Activated CD4-positive, alpha-beta T cell treated with anti-CD3 and anti-CD28 coated beads for 48 hours (primary cell): ENCODE measurements around the gene CCDC124.
"Not testable (repeated sequence)": the region's sequence is repeated elsewhere in the genome, so short reads cannot be mapped to it uniquely, and the experiment has no call there.

Experiments
- DNase-seq: peaks from one replicate; pipeline ENCODE4 v3.0.0-alpha.2; 2020

The CCDC124 gene, protein sequence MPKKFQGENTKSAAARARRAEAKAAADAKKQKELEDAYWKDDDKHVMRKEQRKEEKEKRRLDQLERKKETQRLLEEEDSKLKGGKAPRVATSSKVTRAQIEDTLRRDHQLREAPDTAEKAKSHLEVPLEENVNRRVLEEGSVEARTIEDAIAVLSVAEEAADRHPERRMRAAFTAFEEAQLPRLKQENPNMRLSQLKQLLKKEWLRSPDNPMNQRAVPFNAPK

DNA sequence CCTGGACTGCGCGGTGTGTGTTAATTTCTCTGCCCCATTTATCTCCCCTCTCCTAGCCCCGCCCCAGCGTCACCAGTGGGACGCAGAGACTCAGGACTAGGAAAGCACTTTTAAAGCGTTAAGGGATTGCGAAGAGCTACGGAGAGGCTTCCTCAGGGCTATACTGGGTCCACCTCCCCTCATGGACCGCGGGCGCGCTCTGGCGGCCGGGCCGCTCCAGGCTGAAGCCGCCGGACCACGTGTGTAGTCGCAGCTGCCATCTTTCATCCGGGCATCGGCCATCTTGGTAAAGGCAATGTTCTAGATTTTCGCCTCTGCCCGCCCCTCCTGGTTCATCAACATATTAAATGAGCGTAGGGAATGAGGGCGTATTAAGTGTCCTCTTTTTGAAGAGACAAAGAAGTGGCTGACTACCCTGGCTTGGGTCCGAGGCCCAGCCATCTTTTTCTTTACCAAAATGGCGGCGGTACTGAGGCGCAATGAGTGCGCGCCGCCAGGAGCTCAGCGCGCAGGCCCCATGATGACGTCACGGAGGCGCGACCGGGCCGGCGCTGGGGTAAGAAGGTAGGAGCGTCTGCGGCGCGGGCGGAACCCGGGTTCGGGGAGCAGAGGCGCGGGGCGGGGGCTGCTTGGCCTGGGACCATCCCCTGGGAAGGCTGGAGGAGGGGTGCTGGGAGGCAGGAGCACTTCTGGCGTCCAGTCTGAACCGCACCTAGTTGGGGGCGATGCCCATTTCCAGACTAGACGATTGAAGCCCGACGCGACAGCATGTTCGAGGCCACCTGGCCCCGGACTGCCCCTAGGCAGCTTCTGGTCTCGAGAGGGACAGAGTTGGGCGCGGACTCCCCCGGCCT is at the start of gene CCDC124:
Gene CCDC124, plus strand, starts transcription at position 531 of the 854 bp plus-strand sequence. CDS start 3,406 bp downstream, outside the sequence.
- peak; percentile 94 for DNase-seq

DNA sequence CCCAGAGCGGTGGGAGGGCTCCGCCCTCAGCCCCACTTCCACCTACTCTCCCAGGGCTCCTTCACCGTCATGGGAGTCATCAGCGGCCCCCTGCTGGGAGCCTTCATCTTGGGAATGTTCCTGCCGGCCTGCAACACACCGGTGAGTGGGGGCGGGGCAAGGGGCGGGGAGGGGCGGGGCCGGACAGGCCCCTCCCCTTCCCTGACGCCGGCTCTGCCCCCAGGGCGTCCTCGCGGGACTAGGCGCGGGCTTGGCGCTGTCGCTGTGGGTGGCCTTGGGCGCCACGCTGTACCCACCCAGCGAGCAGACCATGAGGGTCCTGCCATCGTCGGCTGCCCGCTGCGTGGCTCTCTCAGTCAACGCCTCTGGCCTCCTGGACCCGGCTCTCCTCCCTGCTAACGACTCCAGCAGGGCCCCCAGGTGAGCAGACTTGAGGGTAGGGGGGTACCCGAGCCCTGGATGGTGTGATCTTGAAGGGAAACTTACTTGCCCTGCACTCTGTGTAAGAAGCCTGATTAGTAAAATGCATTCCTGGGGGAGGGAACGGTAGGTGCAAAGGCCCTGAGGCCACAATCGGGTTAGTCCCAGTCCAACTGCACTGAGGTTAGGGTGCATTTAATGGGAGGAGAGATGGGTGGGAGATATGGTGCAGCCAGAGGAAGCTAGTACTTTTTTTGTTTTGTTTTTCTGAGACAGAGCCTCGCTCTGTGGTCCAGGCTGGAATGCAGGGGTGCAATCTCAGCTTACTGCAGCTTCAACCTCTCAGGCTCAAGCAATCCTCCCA is 49.0 kb upstream of the CCDC124 start:
- DNase-seq: no peak

DNA sequence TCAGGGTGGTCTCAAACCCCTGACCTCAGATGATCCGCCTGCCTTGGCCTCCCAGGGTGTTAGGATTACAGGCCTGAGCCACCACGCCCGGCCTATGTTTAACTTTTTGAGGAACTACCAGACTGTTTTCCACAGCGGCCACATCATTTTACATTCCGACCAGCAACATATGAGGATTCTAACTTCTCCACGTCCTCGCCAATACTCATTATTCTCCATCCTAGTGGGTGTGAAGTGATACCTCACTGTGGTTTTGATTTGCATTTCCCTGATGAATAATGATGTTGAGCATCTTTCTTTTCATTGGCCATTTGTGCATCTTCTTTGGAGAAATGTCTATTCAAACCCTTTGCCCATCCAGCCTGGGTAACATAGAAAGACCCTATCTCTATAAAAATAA is 46.3 kb upstream of the CCDC124 start:
- DNase-seq: no peak

DNA sequence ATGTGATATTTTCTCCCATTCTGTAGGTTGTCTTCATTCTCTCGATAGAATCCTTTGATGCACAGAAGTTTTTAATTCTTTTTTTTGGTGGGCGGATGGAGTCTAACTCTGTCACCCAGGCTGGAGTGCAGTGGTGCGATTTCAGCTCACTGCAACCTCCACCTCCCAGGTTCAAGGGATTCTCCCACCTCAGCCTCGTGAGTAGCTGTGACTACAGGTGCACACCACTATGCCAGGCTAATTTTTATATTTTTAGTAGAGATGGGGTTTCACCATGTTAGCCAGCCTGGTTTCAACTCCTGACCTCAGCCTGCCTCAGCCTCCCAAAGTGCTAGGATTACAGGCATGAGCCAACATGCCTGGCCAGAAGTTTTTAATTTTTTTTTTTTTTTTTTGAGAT is 45.6 kb upstream of the CCDC124 start:
- not testable (repeated sequence) for DNase-seq

DNA sequence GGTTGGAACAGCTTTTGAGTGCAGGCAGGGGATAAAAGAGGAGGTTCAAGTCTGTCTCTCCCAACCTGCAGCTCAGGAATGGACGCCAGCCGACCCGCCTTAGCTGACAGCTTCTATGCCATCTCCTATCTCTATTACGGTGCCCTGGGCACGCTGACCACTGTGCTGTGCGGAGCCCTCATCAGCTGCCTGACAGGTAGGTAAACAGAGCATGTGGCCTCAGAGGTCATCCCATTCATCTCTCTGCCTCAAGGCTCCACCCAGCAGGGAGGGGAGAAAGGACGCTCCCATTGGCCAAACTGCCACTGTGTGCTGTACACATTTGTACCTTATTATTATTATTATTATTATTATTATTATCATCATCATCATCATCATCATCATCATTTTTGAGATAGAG is 44.6 kb upstream of the CCDC124 start:
- DNase-seq: no peak

DNA sequence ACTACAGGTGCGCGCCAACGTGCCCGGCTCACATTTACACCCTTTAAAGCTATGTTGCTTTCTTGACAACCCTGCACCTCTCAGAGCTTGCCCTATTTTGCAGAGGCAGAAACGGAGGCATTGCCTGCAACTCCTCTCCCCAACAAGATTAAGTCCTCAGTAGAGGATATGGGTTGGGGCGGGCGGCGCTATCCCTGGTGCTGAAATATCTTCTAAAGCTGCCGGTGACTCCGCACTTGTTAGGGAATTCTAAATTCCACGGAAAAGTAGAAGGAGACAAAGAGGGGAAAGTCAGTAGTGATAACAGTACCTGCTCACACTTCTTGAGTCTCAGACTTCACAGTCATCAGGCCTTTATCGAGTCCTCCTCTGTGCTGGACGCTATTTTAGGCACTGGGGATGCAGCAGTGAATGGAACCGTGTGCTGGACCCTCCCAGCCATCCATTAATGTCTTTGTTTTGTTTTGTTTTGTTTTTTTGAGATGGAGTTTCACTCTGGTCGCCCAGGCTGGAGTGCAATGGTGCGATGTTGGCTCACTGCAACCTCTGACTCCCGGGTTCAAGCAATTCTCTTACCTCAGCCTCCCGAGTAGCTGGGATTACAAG is 43.1 kb upstream of the CCDC124 start:
- no peak for DNase-seq

DNA sequence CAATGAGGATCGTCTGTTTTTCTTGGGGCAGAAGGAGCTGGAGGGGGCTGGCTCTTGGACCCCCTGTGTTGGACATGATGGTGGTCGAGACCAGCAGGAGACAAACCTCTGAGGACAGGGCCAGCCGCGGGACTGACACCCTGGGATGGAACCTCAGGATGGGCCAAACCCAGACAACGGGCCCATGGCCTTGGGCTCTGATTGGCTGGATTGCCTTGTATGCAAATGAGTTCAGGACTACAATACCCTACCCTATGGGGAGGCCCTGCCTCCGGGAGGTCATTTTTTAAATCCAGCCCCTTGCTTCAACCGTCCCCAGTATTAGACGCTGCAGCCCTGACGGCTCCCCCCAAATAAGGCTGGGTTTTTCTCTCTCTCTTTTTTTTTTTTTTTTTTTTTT is 39.0 kb upstream of the CCDC124 start:
- DNase-seq: no peak

DNA sequence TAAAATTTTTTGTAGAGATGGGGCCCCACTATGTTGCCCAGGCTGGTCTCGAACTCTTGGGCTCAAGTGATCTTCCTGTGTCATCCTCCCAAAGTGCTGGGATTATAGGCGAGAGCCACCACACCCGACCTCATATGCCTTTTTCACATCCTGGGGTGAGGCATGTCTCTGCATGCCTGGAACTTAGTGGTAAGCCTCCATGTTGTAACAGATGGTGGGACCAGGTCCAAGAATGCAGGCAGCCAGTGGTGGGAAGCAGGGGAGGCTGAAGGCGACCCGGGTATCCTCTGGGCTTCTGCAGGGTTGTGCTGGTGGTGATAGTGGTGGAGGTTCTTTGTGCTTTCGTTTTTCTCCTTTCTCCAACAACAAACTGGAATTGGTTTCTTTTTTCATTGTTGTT is 30.1 kb upstream of the CCDC124 start:
- DNase-seq: no peak

DNA sequence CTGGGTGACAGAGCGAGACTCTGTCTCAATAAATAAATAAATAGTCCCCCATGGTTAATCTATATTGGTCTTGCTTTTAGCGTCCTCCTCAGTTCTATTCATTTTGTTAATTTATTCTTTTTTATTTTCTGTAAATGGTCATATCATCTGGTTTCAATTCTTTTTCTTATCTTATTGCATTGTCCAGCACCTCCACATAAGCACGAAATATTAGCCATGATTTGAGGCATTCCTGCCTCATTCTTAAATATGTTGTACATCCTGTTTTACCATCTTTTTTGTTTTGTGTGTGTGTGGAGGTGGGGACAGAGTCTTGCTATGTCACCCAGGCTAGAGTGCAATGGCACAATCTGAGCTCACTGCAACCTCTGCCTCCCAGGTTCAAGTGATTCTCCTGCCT is 24.6 kb upstream of the CCDC124 start:
- DNase-seq: no peak

DNA sequence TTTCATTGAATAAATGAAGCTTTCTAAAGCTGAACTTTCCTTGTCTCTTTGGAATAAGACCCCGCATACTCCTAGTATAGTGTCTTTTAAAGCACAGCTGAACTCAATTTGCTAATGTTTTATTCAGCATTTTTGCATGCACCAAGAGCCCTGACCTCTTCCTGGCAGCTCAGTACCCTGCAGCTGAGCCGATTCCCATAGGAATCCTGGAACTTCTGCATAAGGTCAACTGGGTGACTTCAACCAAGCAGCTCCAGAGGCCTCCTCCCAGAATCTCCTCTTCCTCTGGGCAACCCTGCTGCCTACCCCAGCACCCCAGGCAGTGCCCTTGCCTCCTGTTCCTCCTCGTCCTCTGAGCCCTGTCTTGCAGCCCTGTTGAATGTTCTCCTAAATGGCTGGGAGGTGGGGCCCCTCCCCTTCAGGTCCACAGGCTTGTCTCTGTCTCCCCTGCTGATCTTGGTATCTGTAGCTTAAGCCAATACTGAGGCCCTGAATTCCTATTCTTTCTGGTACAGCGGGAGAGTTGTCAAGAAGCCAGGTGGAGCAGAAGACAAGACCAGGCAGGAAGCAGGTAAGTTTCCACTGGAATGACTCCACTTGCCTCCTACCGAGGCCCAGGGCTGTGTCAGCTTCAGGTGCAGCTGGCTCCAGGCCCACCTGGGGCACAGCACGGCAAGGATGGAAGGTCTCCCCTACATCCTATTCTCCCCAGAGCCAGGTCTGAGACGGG is 23.6 kb upstream of the CCDC124 start:
- DNase-seq: no peak

DNA sequence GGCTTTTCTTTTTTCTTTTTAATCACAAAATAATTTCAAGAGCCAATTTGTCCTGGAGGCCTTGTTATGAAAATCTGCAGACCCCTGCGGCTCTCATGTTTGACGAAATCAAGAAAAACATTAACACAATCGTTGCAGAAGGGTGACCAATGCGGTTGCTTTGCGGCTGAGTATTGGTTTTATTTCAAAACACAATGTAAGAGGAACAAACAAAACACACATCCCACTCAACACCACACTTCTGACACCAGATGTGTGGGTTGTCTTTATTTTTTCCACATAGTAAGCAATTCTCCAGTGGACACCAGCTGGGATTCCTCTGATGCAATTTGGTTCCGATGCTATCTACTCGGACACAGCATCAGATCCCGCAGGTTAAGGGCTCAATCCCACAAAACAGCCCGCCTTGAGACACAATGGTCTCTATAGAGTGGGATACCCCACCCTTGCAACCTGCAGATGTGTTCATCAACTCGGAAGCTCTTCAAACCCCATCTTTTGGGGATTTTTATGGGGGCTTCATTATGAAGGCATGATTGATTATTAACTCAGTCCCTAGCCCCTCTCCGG is 21.9 kb upstream of the CCDC124 start:
- no peak for DNase-seq

DNA sequence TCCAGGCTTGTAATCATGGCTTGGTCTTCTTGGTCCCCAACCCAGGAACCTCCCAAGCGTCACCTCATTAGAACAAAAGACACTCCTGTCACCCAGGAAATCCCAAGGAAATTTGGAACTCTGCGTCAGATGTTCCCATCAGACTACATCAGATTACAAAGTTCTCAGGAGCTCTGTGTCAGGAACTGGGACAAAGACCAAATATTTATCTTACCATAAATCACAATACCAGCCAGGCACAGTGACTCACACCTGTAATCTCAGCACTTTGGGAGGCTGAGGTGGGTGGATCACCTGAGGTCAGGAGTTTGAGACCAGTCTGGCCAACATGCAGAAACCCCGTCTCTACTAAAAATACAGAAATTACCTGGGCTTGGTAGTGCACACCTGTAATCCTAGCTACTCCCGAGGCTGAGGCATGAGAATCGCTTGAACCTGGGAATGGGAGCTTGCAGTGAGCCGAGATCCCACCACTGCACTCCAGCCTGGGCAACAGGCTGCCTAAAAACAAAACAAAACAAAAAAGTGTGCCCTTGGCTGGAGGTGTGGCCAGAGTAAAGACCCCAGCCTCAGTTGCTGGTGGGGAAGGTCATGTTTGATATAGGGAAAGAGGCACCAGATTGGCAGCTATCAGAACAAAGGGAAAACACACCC is 16.7 kb upstream of the CCDC124 start:
- DNase-seq: no peak

DNA sequence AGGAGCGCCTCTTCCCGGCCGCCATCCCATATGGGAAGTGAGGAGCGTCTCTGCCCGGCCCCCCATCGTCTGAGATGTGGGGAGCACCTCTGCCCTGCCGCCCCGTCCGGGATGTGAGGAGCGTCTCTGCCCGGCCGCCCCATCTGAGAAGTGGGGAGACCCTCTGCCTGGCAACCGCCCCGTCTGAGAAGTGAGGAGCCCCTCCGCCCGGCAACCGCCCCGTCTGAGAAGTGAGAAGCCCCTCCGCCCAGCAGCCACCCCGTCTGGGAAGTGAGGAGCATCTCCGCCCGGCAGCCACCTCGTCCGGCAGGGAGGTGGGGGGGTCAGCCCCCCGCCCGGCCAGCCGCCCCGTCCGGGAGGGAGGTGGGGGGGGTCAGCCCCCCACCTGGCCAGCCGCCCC is 14.7 kb upstream of the CCDC124 start:
- DNase-seq: not testable (repeated sequence)

DNA sequence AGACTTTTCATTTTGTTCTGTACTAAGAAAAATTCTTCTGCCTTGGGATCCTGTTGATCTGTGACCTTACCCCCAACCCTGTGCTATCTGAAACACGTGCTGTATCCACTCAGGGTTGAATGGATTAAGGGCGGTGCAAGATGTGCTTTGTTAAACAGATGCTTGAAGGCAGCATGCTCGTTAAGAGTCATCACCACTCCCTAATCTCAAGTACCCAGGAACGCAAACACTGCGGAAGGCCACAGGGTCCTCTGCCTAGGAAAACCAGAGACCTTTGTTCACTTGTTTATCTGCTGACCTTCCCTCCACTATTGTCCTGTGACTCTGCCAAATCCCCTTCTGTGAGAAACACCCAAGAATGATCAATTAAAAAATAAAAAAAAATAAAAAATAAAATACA is 13.7 kb upstream of the CCDC124 start:
- DNase-seq: not testable (repeated sequence)

DNA sequence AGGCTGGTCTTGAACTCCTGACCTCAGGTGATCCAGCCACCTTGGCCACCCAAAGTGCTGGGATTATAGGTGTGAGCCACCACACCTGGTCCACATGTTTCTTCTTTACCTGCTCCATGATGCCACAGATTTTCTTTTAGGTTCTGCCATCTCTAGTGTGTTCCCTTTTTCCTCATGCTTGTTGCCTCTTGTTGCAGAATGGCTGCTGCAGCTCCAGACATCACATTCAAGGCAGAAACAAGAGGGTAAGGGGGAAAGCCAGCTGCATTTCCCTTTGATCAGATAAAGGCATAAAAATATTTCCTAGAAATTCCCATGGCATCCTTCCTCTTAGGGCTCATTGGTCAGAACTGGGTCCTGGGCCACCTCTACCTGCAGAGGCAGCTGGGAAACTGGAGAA is 12.3 kb upstream of the CCDC124 start:
- DNase-seq: no peak

DNA sequence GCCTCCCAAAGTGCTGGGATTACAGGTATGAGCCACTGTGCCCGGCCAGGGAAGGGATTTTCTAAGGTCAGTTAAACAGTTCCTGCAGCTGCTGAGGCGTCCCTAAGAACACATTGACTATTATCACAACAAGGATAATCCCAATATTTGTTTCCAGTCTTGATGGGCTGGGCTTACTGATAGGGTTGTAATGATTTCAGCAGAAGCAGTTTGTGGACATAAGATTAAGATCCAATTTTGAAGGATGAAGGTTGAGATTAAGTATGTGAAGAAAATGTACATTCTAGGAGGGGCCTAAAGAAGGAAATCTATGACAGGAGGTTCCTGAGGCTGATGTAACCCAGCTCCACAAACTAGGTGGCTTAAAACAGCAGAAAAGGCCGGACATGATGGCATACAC is 10.7 kb upstream of the CCDC124 start:
- no peak for DNase-seq

DNA sequence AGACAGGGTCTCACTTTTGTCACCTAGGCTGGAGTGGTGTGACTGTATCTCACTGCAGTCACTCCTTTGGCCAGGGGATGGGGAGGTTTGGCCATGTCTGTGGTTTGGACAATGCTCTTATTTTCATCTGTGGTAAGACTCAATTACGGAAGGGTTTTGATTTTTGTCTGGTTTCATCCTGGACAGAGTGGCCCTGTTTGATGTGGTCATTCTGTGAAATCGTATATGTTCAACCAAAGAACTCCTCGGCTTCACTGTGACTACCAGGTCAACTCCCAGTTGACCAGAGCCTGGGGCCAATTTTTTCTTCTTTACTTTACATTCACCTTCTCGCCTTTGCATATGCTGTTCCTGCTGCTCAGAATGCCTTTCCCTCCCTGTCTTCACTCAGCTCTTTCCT is 6.8 kb upstream of the CCDC124 start:
- DNase-seq: no peak

DNA sequence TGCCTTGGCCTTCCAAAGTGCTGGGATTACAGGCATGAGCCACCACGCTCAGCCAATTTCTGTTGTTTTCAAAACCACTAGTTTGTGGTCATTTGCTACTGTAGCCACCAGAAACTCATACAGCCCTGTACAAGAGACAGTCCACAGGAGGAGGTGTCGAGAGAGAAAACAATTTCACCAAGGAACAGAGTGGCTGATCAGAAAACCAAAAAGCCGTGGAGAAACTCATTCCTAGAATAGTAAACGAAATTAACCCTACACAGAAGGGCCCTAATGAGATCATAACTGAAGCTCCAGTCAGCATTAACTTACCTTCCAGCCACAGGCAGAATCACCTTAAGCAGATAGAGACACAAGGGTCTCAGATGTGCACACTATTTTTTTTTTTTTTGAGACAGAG is 3.8 kb upstream of the CCDC124 start:
- DNase-seq: no peak

DNA sequence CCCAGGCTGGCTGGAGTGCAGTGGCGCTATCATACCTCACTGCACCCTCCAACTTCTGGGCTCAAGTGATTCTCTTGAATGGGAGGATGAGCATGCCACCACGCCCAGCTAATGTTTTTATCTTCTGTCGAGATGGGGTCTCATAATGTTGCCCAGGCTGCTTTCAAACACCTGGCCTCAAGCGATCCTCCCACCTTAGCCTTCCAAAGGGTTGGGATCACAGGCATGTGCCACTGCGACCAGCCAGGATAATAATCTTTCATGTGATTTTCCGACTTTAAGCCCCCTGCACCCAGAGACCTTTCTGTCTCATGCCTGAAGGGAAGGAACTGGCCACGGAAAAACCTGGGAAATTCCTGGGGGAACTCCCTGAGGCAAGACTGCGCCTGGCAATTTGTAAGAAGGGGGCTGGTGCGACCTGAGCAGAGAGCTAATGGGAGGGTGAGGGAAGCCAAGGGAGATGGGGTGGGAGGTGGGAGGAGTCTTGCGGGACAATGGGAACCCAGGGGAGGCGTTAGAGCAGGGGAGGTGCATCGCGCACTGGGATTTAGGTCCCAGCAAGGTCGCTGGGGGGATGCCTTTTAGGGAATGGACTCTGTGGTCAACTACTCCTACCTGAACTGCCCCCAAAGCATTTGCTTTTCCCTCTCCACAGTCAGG is 1.2 kb upstream of the CCDC124 start:
- no peak for DNase-seq

DNA sequence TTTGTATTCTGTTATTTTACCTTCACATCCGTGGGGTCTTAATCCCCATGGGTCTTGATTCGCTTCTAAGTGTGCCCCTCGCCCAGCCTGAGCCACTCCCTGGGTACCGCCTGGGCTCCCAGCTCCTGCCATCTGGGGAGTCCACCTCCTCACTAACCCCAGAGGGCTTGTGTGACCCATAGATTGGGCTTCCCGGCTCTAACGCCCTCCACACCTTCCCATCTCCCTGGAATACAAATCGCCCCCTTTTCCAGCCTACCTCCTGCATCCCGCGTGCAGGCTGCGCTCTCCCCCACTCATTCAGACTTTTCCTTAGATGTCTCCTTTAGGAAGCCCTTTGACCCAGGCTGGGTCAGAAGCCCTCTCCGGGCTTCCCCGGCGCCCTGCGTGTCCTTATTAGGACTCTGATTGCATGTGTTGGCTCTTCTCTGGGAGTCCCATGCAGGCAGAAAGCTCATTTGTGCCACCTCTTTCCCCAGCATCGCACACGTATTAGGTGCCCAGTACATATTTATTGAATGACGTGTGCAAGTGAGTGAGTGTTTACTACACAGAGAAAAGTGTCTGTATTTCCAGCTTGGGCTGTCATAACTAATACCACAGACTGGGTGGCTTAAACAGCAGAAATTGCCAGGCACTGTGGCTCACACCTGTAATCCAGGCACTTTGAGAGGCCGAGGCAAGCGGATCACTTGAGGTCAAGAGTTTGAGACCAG is 757 bp downstream of the CCDC124 start:
- DNase-seq: no peak
